ENCODE results near the gene FAM222A.

FAM222A gene

DNA sequence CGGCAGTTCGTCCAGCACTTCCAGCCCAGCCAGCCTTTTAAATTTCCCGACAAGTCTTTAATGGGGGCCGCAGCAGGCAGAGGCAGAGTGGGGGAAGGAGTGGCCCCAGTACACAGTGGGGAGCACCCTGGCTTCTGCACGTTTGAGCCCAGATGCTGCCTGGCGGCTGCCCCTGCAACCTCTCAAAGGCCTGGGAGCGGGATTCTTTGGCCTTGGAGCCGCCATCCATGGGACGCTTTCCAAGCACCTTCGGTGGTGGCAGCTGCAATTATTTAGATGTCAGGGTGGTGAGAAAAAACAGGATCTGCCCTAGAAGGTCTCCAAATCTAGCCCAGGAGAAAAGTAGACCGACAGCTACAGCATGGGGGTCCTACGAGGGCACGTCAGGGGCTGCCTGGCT lies 46.0 kb downstream of the FAM222A start:
- no peak for TF ChIP-seq EZH2phosphoT487 (IDR thresholded peaks at IDR 0.05; ENCODE audit: borderline replicate concordance, low read length)
- TF ChIP-seq, protein P1, sequence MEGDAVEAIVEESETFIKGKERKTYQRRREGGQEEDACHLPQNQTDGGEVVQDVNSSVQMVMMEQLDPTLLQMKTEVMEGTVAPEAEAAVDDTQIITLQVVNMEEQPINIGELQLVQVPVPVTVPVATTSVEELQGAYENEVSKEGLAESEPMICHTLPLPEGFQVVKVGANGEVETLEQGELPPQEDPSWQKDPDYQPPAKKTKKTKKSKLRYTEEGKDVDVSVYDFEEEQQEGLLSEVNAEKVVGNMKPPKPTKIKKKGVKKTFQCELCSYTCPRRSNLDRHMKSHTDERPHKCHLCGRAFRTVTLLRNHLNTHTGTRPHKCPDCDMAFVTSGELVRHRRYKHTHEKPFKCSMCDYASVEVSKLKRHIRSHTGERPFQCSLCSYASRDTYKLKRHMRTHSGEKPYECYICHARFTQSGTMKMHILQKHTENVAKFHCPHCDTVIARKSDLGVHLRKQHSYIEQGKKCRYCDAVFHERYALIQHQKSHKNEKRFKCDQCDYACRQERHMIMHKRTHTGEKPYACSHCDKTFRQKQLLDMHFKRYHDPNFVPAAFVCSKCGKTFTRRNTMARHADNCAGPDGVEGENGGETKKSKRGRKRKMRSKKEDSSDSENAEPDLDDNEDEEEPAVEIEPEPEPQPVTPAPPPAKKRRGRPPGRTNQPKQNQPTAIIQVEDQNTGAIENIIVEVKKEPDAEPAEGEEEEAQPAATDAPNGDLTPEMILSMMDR (IDR thresholded peaks at IDR 0.05; ENCODE audit: low read depth, low read length, poor library complexity, severe bottlenecking) = no peak
- no peak overlapping the region for H3K27ac ChIP-seq (ENCODE audit: low read depth, low read length)
- H3K9me2 ChIP-seq (replicated peaks; ENCODE audit: control insufficient read depth, low read length) = no peaks in the 10 kb centered on the region
- no peaks in the 10 kb centered on the region for H4K20me1 ChIP-seq (ENCODE audit: control insufficient read depth, insufficient read depth, low read depth, low read length)
- no peaks in the 10 kb centered on the region for H3K27me3 ChIP-seq (ENCODE audit: control insufficient read depth, low read length)
- H3K79me2 ChIP-seq (ENCODE audit: control insufficient read depth, low read length) = no peaks in the 10 kb centered on the region
- H3K4me2 ChIP-seq (ENCODE audit: low read length) = no peak overlapping the region
- H3K4me3 ChIP-seq (ENCODE audit: low read length) = no peak overlapping the region
- H3K36me3 ChIP-seq (ENCODE audit: control insufficient read depth, low read length) = no peaks in the 10 kb centered on the region
- H3K9me3 ChIP-seq (ENCODE audit: control insufficient read depth, insufficient read depth, low read length) = peaks cover 5% of the 10 kb centered on the region; the same call in 1 of the 2 replicates
- H3K4me1 ChIP-seq (ENCODE audit: control insufficient read depth, low read length) = no peaks in the 10 kb centered on the region
- H3F3A ChIP-seq (ENCODE audit: control insufficient read depth, insufficient read depth) = no peaks in the 10 kb centered on the region

GRCh38 chr12:109760031-109760929 lies 46.7 kb downstream of the FAM222A start:
- Histone ChIP-seq H3K9me3 (ENCODE audit: control insufficient read depth, insufficient read depth, low read length) (peaks cover 5% of the 10 kb centered on the region; the same call in 1 of the 2 replicates), H3K4me3 (ENCODE audit: low read length) (no peak overlapping the region), H3K9me2 (replicated peaks; ENCODE audit: control insufficient read depth, low read length) (no peaks in the 10 kb centered on the region), H3K79me2 (ENCODE audit: control insufficient read depth, low read length) (no peaks in the 10 kb centered on the region), H4K20me1 (ENCODE audit: control insufficient read depth, insufficient read depth, low read depth, low read length) (no peaks in the 10 kb centered on the region), H3K4me1 (ENCODE audit: control insufficient read depth, low read length) (no peaks in the 10 kb centered on the region), H3K27me3 (ENCODE audit: control insufficient read depth, low read length) (no peaks in the 10 kb centered on the region), H3K27ac (ENCODE audit: low read depth, low read length) (no peak overlapping the region), H3K36me3 (ENCODE audit: control insufficient read depth, low read length) (no peaks in the 10 kb centered on the region), H3F3A (ENCODE audit: control insufficient read depth, insufficient read depth) (no peaks in the 10 kb centered on the region), H3K4me2 (ENCODE audit: low read length) (no peak overlapping the region)
- TF ChIP-seq, protein P1 (IDR thresholded peaks at IDR 0.05; ENCODE audit: low read depth, low read length, poor library complexity, severe bottlenecking) = no peak
- TF ChIP-seq EZH2phosphoT487 (IDR thresholded peaks at IDR 0.05; ENCODE audit: borderline replicate concordance, low read length) = no peak

DNA sequence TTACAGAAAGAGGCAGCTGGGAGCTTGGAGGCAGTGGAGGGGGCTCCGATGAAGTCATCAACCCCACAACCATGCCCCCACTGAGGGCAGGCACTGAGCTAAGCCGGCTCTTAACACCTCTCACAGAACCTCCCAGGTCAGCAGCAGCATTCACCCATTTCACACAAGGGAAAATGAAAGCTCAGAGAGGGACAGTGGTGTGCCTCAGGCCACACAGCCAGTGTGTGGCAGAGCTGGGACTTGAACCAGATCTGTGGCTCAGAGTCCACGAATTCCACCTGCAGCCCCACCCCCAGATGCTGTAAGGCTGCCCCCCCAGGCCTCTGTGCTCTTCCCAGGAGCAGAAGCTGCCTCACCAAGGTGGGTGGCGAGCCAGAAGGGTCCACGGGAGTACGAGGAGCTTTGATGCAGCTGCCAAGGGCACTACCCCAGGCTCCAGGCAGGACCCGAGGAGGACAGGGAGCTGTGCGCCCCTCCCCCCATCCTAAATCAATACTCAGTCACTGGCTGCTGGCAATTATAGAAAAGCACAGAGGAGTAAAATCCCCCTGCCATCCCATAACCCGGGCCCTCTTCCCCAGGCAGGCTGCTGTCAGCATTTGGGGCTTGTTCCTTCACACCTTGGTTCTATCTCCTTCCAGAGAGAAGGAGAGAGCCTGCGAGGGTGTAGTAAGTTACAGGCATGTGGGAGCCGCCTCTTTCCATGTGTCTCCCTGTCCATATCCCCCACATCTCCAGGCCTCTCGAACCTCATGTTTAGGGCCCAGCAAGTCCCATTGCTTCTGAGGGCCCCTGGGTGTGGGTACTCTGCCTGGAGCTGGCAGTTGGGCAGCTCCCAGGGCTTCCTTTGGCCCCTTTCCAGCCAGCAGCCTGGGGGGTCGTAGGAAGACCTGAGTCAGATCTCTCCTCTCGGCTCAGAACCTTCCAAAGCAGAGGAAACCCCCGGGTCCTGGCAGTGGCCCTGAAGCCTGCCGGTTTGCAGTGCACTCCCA lies 47.6 kb downstream of the FAM222A start:
- Histone ChIP-seq H3K4me2 (ENCODE audit: low read length) (no peak overlapping the region), H3K27ac (ENCODE audit: low read depth, low read length) (no peak overlapping the region), H3K27me3 (ENCODE audit: control insufficient read depth, low read length) (no peaks in the 10 kb centered on the region), H4K20me1 (ENCODE audit: control insufficient read depth, insufficient read depth, low read depth, low read length) (no peaks in the 10 kb centered on the region), H3K4me1 (ENCODE audit: control insufficient read depth, low read length) (no peaks in the 10 kb centered on the region), H3K9me3 (ENCODE audit: control insufficient read depth, insufficient read depth, low read length) (peaks cover 4% of the 10 kb centered on the region; the same call in 1 of the 2 replicates), H3K36me3 (ENCODE audit: control insufficient read depth, low read length) (no peaks in the 10 kb centered on the region), H3F3A (ENCODE audit: control insufficient read depth, insufficient read depth) (no peaks in the 10 kb centered on the region), H3K4me3 (ENCODE audit: low read length) (no peak overlapping the region), H3K9me2 (replicated peaks; ENCODE audit: control insufficient read depth, low read length) (no peaks in the 10 kb centered on the region), H3K79me2 (ENCODE audit: control insufficient read depth, low read length) (no peaks in the 10 kb centered on the region)
- no peak for TF ChIP-seq EZH2phosphoT487 (IDR thresholded peaks at IDR 0.05; ENCODE audit: borderline replicate concordance, low read length)
- TF ChIP-seq, protein P1 (IDR thresholded peaks at IDR 0.05; ENCODE audit: low read depth, low read length, poor library complexity, severe bottlenecking) = no peak
